D721Med (cell line): ENCODE results near the gene ABTB2.

ENCODE experiments used
- DNase-seq: peaks from one replicate; pipeline ENCODE4 v3.0.0; 2011; ENCODE audit warnings: low spot score; ENCODE audit not compliant: insufficient read length
- FAIRE-seq: peaks from 2 replicates; lab custom pipeline; 2011; peaks lifted over from hg19 to GRCh38; lab: Jason Lieb, UNC
- TF ChIP-seq, protein P1 (sequence below): IDR thresholded peaks from 2 replicates; pipeline ENCODE4 v1.5.1; 2012; ENCODE audit warnings: mild to moderate bottlenecking, control low read depth; ENCODE audit not compliant: insufficient read depth; ENCODE audit errors: missing control alignments

The ABTB2 gene

DNA sequence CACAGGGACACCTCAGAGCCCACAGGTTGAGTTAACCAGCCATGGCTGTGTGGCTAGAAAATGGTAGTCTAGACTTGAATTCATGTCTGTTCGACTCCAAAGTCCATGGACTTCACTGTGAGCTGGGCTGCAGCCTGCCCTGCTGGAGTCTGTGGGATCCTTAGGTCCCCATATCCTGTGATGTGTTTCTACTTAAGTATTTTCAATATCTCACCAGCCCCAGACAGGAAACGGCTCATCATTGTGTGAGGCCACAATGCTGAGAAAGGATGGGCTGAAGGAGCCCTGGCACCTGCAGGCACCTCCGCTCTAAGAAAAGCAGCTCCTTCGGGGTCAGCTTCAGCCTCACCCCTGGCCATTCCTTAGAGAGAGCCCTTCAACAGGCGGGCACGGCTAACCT is 159.3 kb downstream of the ABTB2 start:
- TF ChIP-seq, protein P1, sequence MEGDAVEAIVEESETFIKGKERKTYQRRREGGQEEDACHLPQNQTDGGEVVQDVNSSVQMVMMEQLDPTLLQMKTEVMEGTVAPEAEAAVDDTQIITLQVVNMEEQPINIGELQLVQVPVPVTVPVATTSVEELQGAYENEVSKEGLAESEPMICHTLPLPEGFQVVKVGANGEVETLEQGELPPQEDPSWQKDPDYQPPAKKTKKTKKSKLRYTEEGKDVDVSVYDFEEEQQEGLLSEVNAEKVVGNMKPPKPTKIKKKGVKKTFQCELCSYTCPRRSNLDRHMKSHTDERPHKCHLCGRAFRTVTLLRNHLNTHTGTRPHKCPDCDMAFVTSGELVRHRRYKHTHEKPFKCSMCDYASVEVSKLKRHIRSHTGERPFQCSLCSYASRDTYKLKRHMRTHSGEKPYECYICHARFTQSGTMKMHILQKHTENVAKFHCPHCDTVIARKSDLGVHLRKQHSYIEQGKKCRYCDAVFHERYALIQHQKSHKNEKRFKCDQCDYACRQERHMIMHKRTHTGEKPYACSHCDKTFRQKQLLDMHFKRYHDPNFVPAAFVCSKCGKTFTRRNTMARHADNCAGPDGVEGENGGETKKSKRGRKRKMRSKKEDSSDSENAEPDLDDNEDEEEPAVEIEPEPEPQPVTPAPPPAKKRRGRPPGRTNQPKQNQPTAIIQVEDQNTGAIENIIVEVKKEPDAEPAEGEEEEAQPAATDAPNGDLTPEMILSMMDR: no peak
- FAIRE-seq (no peak), DNase-seq (no peak)

DNA sequence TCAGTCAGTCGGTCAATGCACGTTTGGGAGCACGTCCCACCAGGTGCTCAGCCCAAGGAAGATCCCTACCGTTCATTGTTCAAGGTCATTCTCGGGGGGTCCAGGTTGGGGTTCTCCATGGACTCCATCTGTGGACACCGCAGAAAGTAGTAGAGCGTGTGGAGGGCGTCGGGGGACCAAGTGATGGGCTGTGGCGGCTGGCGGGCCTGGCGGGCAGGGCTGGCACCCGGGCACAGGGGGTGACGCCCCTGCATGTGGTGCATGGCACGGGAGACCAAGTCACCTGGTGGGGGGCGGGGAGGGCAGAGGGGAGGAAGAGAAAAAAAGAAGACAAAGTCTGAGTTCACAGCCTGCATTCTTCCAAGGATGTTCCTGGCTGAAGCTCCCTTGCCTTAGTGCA is 160.6 kb downstream of the ABTB2 start:
- no peak for FAIRE-seq
- TF ChIP-seq, protein P1: no peak
- DNase-seq: no peak

DNA sequence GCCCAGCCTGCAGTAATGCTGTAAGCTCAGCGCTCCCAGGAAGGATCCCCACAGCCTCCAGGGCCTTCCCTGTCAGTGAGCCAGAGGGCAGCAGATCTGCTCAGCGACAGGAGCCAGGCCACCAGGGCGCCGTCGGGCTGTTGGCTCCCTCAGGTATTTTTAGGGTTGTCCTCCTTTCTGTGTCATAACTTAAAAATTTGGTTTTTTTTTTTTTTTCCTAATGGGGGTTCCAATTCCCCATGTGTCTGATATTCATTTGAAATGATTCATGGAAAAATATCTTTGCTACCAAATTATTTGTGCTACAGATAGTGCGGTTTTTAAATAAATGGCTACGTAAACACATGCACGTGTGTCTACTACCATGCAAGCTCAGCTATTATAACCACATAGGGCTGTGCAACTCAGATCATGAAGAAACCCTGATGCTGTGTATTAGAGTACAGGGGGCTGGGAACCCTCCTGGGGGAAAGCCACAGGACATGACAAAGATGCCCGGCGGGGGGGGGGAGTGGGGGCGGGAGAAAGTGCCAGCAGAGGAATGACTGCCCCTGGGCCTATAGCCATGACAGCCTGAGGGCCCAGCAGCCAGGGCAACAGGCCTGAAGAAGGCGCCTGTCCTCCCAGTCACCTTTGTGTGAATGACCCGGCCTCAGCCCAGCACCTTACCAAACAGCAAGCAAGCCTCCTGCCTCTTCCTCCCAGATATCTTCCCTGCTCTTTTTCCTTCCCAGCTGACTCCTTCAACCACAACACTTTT is 163.1 kb downstream of the ABTB2 start:
- TF ChIP-seq, protein P1: no peak
- FAIRE-seq (no peak), DNase-seq (no peak)

DNA sequence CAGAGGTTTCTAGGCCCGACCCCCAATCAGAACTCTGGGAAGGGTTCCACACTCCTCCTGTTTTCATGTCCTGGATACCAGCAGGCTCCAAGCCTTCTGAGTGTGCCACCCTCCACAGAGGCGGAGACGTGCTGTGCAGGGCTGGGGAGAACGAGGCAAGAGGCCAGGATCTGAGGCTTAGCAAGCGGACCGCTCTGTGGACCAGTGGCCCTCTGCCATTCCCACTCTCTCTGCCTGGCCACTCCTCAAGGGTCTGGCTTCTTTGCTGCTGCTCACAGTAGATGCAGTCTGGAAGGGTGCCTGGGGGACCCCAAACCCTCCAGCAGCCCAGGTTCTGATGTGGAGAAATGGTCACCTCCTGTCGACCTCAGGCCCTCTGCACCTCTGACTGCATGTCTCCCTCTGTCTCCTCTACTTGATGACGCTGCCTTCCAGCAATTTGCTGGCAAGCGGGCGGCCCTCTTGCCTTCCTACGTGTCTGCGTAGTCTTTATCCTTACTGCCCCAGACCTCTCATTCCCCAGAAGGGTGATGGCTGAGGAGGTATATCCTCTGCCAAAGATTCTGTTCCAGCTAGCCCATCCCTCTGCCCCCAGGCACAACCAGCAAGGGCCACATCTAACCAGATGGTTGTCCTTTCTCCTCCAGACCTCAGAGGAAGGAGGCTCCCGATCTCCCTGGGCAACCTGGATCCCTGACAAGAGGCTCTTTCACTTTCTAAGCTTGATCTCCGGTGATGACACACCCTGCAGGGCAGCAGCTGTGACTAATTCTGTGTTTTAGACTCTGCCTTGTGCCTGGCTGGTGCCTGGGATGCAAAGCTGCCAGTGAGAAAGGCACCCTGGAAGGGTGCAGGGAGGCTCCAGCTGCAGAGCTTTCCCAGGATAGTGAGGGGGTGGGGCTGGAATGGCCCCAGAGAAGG is 165.1 kb downstream of the ABTB2 start:
- TF ChIP-seq, protein P1: no peak
- no peak for DNase-seq
- FAIRE-seq: no peak

DNA sequence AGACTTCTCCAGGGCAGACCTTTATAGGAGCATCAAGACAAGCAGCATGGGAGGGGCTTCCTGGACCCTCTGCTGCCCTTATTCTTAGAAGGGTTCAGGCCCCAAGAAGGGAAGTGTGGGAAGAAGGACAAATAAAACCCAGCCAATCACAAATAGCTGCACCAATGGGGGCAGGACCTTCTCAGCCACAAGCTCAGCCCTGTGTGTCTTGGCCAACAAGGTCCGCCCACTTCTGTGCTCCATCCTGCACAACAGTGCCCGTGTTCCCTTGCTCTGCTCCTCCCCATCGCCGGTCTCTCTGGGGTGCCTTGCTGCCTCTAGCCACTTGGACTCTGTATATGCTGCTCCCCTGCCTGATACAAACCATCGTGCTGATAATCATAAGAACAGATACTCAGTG is 166.2 kb downstream of the ABTB2 start:
- no peak for FAIRE-seq
- TF ChIP-seq, protein P1: no peak
- no peak for DNase-seq

DNA sequence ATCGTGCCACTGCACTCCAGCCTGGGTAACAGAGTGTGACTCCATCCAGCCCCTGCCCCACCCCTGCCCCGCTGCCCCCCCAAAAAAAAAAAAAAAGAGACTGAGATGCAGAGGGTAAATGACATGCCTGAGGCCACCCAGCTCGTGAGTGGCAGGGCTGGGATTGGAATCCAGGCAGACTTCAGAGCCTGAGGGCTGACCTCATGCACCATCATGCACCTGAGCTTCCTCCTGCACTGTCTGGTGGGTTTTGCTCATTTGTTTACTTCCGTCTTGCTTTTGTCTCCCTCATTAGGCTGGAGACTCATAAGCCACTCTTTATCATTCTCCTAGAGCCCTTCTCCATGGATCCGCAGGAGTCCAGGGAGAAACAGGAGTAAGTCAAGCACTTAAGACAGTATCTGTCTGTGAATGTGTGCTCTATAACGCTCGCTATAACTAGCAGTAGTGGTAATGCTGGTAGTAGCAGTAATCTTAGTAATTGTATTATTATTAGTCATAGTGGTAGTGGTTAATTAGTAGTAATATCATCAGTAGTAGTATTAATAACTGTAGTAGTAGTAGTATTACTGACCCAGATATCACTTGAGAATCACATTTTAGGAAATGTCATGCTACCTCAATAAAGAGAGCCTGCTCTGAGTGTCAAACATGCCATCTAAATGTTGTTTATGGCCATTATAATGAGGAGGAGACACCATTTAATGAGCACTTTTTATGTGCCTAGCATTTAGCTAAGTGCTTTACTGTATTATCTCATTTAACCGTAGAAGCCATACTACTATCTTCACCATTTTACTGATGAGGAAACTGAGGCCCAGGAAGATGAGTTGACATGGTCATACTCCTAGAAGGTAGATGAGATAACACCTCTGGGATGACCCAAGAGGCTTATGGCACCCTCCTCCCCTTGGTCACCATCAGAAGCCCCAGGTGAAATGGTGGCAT is 167.3 kb downstream of the ABTB2 start:
- DNase-seq: no peak
- FAIRE-seq: no peak
- TF ChIP-seq, protein P1: no peak
